ENCODE data around the gene METTL9.

The METTL9 gene

DNA sequence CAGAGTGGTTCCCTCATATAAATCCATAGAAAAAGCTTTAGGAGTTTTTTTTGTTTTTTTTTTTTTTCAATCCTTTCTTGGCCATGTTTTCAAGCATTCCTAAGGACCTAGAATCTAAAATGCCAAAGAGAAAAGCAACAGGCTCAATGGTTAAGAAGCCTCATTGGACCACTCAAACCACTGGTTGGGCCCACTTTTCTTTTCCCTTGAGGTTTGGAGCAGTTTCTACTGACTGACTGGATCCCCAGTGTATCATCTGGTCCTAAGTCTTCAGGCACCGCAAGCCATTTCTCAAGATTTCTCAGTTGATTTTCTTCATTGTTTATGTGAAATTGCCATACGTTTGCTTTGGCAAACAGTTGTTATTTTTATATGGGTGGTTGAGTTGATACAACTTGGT lies 14.4 kb downstream of the METTL9 start:
- H3K4me1 ChIP-seq (ENCODE audit: insufficient read depth, low read length), result peaks cover 33% of the 10 kb centered on the region; the same call in 1 of the 2 replicates

GRCh38 chr16:21614896-21615295 lies 15.5 kb downstream of the METTL9 start:
- Histone ChIP-seq H3K27me3 (ENCODE audit: insufficient read depth, low read length) (no peaks in the 10 kb centered on the region), H3K36me3 (ENCODE audit: insufficient read depth, low read depth, low read length) (peaks cover 18% of the 10 kb centered on the region), H3K4me1 (ENCODE audit: insufficient read depth, low read length) (peaks cover 22% of the 10 kb centered on the region; the same call in 1 of the 2 replicates), H3K27ac (ENCODE audit: low read length) (no peak overlapping the region), H3K4me3 (ENCODE audit: low read length) (no peak overlapping the region), H3K9me3 (ENCODE audit: insufficient read depth, low read depth, low read length) (no peaks in the 10 kb centered on the region), H3K9ac (ENCODE audit: low read depth, low read length) (no peak overlapping the region)

More for the DNA sequence above, 14.4 kb downstream of the METTL9 start:
- Histone ChIP-seq H3K9ac (ENCODE audit: low read depth, low read length) (no peak overlapping the region), H3K9me3 (ENCODE audit: insufficient read depth, low read depth, low read length) (no peaks in the 10 kb centered on the region), H3K27ac (ENCODE audit: low read length) (no peak overlapping the region), H3K27me3 (ENCODE audit: insufficient read depth, low read length) (no peaks in the 10 kb centered on the region), H3K36me3 (ENCODE audit: insufficient read depth, low read depth, low read length) (peaks cover 13% of the 10 kb centered on the region), H3K4me3 (ENCODE audit: low read length) (no peak overlapping the region)

GRCh38 chr16:21617607-21618006 lies 18.2 kb downstream of the METTL9 start:
- Histone ChIP-seq H3K4me1 (ENCODE audit: insufficient read depth, low read length) (no peaks in the 10 kb centered on the region; the same call in 1 of the 2 replicates), H3K27me3 (ENCODE audit: insufficient read depth, low read length) (no peaks in the 10 kb centered on the region), H3K9ac (ENCODE audit: low read depth, low read length) (no peak overlapping the region), H3K4me3 (ENCODE audit: low read length) (no peak overlapping the region), H3K36me3 (ENCODE audit: insufficient read depth, low read depth, low read length) (peaks cover 26% of the 10 kb centered on the region), H3K27ac (ENCODE audit: low read length) (no peak overlapping the region), H3K9me3 (ENCODE audit: insufficient read depth, low read depth, low read length) (no peaks in the 10 kb centered on the region)

- H3K27me3 ChIP-seq (ENCODE audit: insufficient read depth, low read length), result no peaks in the 10 kb centered on the region
- H3K4me3 ChIP-seq (ENCODE audit: low read length), result no peak overlapping the region
- H3K9me3 ChIP-seq (ENCODE audit: insufficient read depth, low read depth, low read length), result no peaks in the 10 kb centered on the region
- H3K27ac ChIP-seq (ENCODE audit: low read length), result no peak overlapping the region
- H3K4me1 ChIP-seq (ENCODE audit: insufficient read depth, low read length), result no peaks in the 10 kb centered on the region
- H3K36me3 ChIP-seq (ENCODE audit: insufficient read depth, low read depth, low read length), result peaks cover 28% of the 10 kb centered on the region
- no peak overlapping the region for H3K9ac ChIP-seq (ENCODE audit: low read depth, low read length)
Measured at GRCh38 chr16:21618281-21618680, 18.9 kb downstream of the METTL9 start.

- peaks cover 26% of the 10 kb centered on the region for H3K36me3 ChIP-seq (ENCODE audit: insufficient read depth, low read depth, low read length)
- H3K4me3 ChIP-seq (ENCODE audit: low read length), result no peak overlapping the region
- H3K9me3 ChIP-seq (ENCODE audit: insufficient read depth, low read depth, low read length), result no peaks in the 10 kb centered on the region
- no peaks in the 10 kb centered on the region for H3K27me3 ChIP-seq (ENCODE audit: insufficient read depth, low read length)
- no peak overlapping the region for H3K9ac ChIP-seq (ENCODE audit: low read depth, low read length)
- H3K4me1 ChIP-seq (ENCODE audit: insufficient read depth, low read length), result no peaks in the 10 kb centered on the region
- H3K27ac ChIP-seq (ENCODE audit: low read length), result no peak overlapping the region
Measured at GRCh38 chr16:21619765-21620425, 20.5 kb downstream of the METTL9 start.

GRCh38 chr16:21620592-21620991 lies 21.2 kb downstream of the METTL9 start:
- Histone ChIP-seq H3K27ac (ENCODE audit: low read length) (no peak overlapping the region), H3K9me3 (ENCODE audit: insufficient read depth, low read depth, low read length) (no peaks in the 10 kb centered on the region), H3K9ac (ENCODE audit: low read depth, low read length) (no peak overlapping the region), H3K4me3 (ENCODE audit: low read length) (no peak overlapping the region), H3K4me1 (ENCODE audit: insufficient read depth, low read length) (no peaks in the 10 kb centered on the region), H3K27me3 (ENCODE audit: insufficient read depth, low read length) (no peaks in the 10 kb centered on the region), H3K36me3 (ENCODE audit: insufficient read depth, low read depth, low read length) (peaks cover 33% of the 10 kb centered on the region)

GRCh38 chr16:21622545-21622944 lies 23.2 kb downstream of the METTL9 start:
- Histone ChIP-seq H3K27ac (ENCODE audit: low read length) (no peak overlapping the region), H3K4me1 (ENCODE audit: insufficient read depth, low read length) (no peaks in the 10 kb centered on the region), H3K4me3 (ENCODE audit: low read length) (no peak overlapping the region), H3K9me3 (ENCODE audit: insufficient read depth, low read depth, low read length) (no peaks in the 10 kb centered on the region), H3K27me3 (ENCODE audit: insufficient read depth, low read length) (no peaks in the 10 kb centered on the region), H3K36me3 (ENCODE audit: insufficient read depth, low read depth, low read length) (peaks cover 43% of the 10 kb centered on the region), H3K9ac (ENCODE audit: low read depth, low read length) (no peak overlapping the region)

DNA sequence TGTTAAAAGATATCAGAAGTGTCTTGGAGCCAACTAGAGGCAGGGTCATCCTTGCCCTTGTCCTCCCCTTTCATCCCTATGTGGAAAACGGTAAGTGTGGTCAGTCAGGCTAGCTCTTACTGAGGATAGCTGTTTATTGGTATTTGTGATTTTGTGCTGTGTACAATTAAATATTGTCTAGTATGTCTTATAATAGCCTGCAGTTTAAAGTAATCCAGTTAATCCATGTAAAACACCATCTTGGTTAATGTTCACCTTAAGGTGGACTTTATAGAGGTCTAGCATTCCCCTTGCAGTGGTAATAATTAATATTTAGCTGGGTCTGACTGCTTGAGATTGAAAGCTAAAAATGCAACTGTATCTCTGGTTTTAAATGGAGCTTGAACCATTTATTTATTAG lies 25.6 kb downstream of the METTL9 start:
- H3K36me3 ChIP-seq (ENCODE audit: insufficient read depth, low read depth, low read length), result peaks cover 56% of the 10 kb centered on the region
- no peaks in the 10 kb centered on the region for H3K4me1 ChIP-seq (ENCODE audit: insufficient read depth, low read length)
- H3K9ac ChIP-seq (ENCODE audit: low read depth, low read length), result no peak overlapping the region

DNA sequence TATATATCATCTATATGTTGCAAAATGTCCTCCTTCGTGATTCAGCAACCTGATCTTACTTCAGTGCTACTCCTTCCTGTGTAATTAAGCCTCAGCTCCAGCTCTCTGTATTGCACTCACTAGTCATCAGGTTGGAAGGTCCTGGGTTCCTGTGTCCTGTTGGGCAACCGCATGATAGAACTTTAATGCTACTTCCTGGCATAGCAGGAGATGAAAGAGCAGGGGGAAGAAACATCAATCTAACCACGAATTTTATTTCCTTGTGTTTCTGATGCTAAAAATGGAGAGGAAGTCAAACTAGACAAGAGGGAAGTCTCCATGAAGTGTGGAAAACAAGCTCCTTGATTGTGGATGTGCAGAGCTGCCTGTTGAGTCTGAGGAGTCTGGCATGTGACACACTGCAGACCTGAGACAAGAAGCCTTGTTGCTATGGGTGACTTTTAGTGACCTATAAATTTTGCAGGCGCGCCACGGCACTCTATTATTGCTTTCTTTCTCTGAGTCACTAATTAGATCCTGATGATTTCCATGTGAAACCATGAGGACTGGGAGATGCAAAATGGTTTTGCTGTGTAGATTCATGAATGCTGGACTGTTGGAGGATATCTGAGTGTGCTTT lies 27.4 kb downstream of the METTL9 start:
- H3K9ac ChIP-seq (ENCODE audit: low read depth, low read length), result no peak overlapping the region
- H3K4me3 ChIP-seq (ENCODE audit: low read length), result no peak overlapping the region
- no peaks in the 10 kb centered on the region for H3K27me3 ChIP-seq (ENCODE audit: insufficient read depth, low read length)
- H3K4me1 ChIP-seq (ENCODE audit: insufficient read depth, low read length), result no peaks in the 10 kb centered on the region
- H3K36me3 ChIP-seq (ENCODE audit: insufficient read depth, low read depth, low read length), result peaks cover 52% of the 10 kb centered on the region
- no peak overlapping the region for H3K27ac ChIP-seq (ENCODE audit: low read length)
- no peaks in the 10 kb centered on the region for H3K9me3 ChIP-seq (ENCODE audit: insufficient read depth, low read depth, low read length)

More for the DNA sequence above, 25.6 kb downstream of the METTL9 start:
- no peak overlapping the region for H3K4me3 ChIP-seq (ENCODE audit: low read length)
- no peak overlapping the region for H3K27ac ChIP-seq (ENCODE audit: low read length)
- no peaks in the 10 kb centered on the region for H3K27me3 ChIP-seq (ENCODE audit: insufficient read depth, low read length)
- no peaks in the 10 kb centered on the region for H3K9me3 ChIP-seq (ENCODE audit: insufficient read depth, low read depth, low read length)

DNA sequence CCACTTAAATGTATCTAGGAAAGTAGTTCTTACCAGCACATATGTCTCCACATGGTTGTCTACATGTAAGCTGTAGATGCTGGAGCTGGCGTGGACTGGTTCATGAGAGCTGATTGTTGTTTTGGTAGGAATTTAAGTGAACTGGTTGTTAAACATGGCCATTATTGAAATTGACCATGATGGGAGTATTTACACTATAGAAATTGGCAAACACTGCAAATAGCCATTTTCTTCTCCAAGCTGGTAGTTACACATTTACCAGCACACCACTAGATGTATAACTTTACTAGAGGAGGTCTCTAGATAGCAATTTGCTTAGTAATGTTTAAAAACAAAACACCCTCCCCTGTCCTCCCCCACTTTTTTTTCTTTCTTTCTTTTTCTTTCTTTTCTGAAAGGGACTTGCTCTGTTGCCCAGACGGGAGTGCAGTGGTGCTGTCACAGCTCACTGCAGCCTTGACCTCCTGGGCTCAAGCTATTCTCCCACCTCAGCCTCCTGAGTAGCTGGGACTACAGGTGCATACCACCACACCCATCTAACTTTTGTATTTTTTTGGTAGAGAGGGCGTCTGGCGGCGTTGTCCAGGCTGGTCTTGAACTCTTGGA lies 28.8 kb downstream of the METTL9 start:
- Histone ChIP-seq H3K27me3 (ENCODE audit: insufficient read depth, low read length) (no peaks in the 10 kb centered on the region), H3K36me3 (ENCODE audit: insufficient read depth, low read depth, low read length) (peaks cover 48% of the 10 kb centered on the region), H3K9ac (ENCODE audit: low read depth, low read length) (no peak overlapping the region), H3K4me1 (ENCODE audit: insufficient read depth, low read length) (no peaks in the 10 kb centered on the region), H3K9me3 (ENCODE audit: insufficient read depth, low read depth, low read length) (no peaks in the 10 kb centered on the region), H3K27ac (ENCODE audit: low read length) (no peak overlapping the region), H3K4me3 (ENCODE audit: low read length) (no peak overlapping the region)

DNA sequence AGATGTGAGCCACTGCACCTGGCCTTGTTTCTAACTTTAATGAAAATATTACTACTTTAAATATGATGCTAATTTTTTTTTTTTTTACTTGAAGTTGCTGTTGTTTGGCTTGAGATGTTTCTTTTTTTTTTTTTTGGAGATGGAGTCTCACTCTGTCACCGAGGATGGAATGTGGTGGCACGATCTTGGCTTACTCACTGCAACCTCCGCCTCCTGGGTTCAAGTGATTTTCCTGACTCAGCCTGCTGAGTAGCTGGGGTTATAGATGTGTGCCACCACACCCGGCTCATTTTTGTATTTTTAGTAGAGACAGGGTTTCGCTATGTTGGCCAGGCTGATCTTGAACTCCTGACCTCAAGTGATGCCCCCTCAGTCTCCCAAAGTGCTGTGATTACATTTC lies 29.4 kb downstream of the METTL9 start:
- H3K36me3 ChIP-seq (ENCODE audit: insufficient read depth, low read depth, low read length), result peaks cover 44% of the 10 kb centered on the region
- H3K9ac ChIP-seq (ENCODE audit: low read depth, low read length), result no peak overlapping the region

More for the DNA sequence above, 29.4 kb downstream of the METTL9 start:
- Histone ChIP-seq H3K27me3 (ENCODE audit: insufficient read depth, low read length) (no peaks in the 10 kb centered on the region), H3K4me1 (ENCODE audit: insufficient read depth, low read length) (no peaks in the 10 kb centered on the region), H3K9me3 (ENCODE audit: insufficient read depth, low read depth, low read length) (no peaks in the 10 kb centered on the region), H3K4me3 (ENCODE audit: low read length) (no peak overlapping the region), H3K27ac (ENCODE audit: low read length) (no peak overlapping the region)

All from iPS-20b (cell line).